Measurements from ENCODE around the gene GPHN. TPM values are rescaled to one million over a fixed set of nuclear protein-coding genes. Genes with fewer than 3 reads are reported as not detected.

GPHN gene
- total and polyA plus RNA-seq, 7 donors: 8.1 to 39.7 (median 22.3) TPM

DNA sequence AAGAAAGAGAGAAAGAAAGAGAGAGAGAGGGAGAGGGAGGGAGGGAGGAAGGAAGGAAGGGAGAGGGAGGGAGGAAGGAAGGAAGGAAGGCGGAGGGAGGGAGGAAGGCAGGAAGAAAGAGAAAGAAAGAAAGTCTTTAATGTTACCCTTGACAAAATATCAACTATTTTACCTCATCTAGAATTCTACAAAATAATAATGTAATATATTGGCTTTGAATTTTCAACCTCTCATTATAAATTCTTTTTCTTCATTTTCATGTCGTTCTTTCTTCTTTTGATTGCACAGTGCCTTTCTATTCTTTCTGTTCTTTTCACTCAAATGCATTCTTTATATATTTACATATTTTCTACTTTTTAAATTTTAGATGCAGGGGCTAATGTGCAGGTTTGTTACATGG lies 621.8 kb downstream of the GPHN start:
- no peaks in the 10 kb centered on the region for H3K27me3 ChIP-seq (ENCODE audit: insufficient read depth in 3 of 3, low read length in 2 of 3)
- intact Hi-C loops (cut with DNase I): no loop called here
- ATAC-seq (no peak), DNase-seq (no peak)
- 92 to 98% (median 93%) methylated on average over 2 of the region's 2 CpGs for WGBS, 3 donors
- H3K9me3 ChIP-seq: no peaks in the 10 kb centered on the region
- no peak overlapping the region for H3K4me3 ChIP-seq
- TF ChIP-seq, protein P1, sequence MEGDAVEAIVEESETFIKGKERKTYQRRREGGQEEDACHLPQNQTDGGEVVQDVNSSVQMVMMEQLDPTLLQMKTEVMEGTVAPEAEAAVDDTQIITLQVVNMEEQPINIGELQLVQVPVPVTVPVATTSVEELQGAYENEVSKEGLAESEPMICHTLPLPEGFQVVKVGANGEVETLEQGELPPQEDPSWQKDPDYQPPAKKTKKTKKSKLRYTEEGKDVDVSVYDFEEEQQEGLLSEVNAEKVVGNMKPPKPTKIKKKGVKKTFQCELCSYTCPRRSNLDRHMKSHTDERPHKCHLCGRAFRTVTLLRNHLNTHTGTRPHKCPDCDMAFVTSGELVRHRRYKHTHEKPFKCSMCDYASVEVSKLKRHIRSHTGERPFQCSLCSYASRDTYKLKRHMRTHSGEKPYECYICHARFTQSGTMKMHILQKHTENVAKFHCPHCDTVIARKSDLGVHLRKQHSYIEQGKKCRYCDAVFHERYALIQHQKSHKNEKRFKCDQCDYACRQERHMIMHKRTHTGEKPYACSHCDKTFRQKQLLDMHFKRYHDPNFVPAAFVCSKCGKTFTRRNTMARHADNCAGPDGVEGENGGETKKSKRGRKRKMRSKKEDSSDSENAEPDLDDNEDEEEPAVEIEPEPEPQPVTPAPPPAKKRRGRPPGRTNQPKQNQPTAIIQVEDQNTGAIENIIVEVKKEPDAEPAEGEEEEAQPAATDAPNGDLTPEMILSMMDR (IDR thresholded peaks at IDR 0.05): no peak
- H3K36me3 ChIP-seq (ENCODE audit: insufficient read depth in 1 of 2, low read depth in 1 of 2): peaks cover 3 to 8% of the 10 kb centered on the region in 2 donors
- H3K27ac ChIP-seq: no peak overlapping the region
- no peaks in the 10 kb centered on the region for H3K4me1 ChIP-seq

DNA sequence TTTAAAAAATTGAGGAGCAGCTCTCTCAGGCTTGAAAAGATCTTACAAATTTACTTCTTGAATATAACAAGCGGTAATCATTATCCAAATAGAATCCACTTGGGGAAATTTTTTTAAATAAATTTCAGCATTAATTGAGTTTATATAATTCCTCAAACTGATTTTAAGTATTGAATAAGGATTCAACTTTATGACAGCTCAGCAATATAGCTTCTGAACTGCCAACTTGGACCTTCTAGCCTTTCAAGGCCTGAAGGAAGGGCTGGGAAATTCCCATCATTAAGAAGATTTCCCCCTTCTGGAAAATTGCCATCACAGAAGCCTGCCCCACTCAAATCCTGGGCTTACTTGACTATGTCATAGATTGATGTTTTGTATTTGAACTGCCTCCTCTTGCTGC lies 623.7 kb downstream of the GPHN start:
- Histone ChIP-seq H3K27ac (no peak overlapping the region), H3K27me3 (ENCODE audit: insufficient read depth in 3 of 3, low read length in 2 of 3) (no peaks in the 10 kb centered on the region), H3K4me1 (no peaks in the 10 kb centered on the region), H3K9me3 (no peaks in the 10 kb centered on the region), H3K36me3 (ENCODE audit: insufficient read depth in 1 of 2, low read depth in 1 of 2) (peaks cover 3 to 5% of the 10 kb centered on the region in 2 donors), H3K4me3 (no peak overlapping the region)
- TF ChIP-seq, protein P1 (IDR thresholded peaks at IDR 0.05): no peak
- ATAC-seq (no peak), DNase-seq (no peak)
- WGBS, 3 donors: 98 to 100% (median 98%) methylated on average over 1 of the region's 1 CpG
- intact Hi-C loops (cut with DNase I): no loop called here

DNA sequence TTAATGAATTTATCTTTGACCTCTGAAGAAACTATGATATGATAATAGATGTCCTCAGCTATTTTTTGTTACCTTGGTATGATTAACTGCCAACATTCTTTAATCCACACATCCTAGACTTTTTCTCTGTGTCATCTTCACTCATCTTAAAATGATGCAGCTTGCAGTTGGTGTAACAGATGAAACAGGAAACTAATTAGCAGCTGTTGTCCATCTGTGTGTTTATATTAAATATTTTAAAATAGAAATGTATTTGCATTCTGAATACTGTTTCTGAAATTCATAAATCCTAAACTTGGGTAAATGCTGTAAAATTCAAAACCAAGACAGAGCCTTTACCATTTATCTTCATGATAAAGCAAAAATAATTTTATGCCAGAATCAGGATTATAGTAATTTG lies 625.2 kb downstream of the GPHN start:
- intact Hi-C loops (cut with DNase I): no loop called here

DNA sequence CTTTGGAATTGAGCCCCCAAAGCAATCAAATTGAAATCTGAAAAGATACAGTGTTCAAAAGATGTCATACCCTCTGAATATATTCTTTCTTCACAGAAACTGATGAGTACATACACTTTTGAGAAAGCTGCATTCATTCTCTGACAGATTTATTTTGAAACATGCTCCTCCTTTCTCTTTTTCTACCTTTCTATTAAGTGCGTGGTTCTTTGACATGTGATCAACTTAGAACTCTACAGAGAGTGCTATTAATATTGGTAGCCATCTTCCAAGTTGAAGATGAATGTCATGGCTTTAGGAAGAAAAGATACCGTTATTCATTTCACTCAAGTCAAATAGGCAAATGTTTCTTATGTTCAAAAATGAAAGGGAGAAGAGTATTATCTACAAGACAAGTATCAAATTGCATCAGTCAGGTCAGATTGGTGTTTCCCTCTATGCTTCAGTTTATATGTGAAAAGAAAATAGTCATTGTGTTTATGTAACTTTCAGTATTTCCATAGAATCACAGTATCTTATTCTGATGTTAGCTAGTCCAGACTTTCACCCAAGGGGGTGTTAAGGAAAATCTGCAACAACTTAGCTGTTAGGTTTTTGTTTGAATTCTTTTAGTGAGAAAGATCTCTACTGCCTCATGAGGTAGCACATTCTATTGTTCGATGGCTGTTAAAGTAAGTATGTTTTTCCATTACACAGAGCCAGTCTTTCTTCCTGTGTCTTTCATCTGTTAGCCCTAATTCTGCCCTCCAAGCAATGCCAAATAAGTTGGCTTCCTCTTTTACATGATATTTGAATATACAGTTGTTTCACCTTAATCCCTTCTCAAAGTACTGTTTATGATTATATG lies 625.9 kb downstream of the GPHN start:
- Histone ChIP-seq H3K4me1 (no peaks in the 10 kb centered on the region), H3K27me3 (ENCODE audit: insufficient read depth in 3 of 3, low read length in 2 of 3) (no peaks in the 10 kb centered on the region), H3K9me3 (no peaks in the 10 kb centered on the region), H3K36me3 (ENCODE audit: insufficient read depth in 1 of 2, low read depth in 1 of 2) (peaks cover 0 to 5% of the 10 kb centered on the region in 2 donors), H3K27ac (no peak overlapping the region), H3K4me3 (no peak overlapping the region)
- DNase-seq (no peak), ATAC-seq (no peak)
- 81 to 84% (median 83%) methylated on average over 3 of the region's 3 CpGs for WGBS, 3 donors
- TF ChIP-seq, protein P1 (IDR thresholded peaks at IDR 0.05): no peak
- intact Hi-C loops (cut with DNase I): no loop called here

More for the DNA sequence above, 625.2 kb downstream of the GPHN start:
- ATAC-seq (no peak), DNase-seq (no peak)
- TF ChIP-seq, protein P1 (IDR thresholded peaks at IDR 0.05): no peak
- Histone ChIP-seq H3K4me1 (no peaks in the 10 kb centered on the region), H3K36me3 (ENCODE audit: insufficient read depth in 1 of 2, low read depth in 1 of 2) (peaks cover 0 to 5% of the 10 kb centered on the region in 2 donors), H3K27me3 (ENCODE audit: insufficient read depth in 3 of 3, low read length in 2 of 3) (no peaks in the 10 kb centered on the region), H3K27ac (no peak overlapping the region), H3K9me3 (no peaks in the 10 kb centered on the region), H3K4me3 (no peak overlapping the region)
